Measurements from ENCODE around the gene GP1BA.

Gene GP1BA

GRCh38 chr17:4974115-4974670 is 42.1 kb downstream of the GP1BA start:
- H3K27me3 ChIP-seq (ENCODE audit: control insufficient read depth, insufficient read depth, low read length) = no peaks in the 10 kb centered on the region
- H3K4me1 ChIP-seq (ENCODE audit: control insufficient read depth, insufficient read depth, low read length) = peaks cover 2% of the 10 kb centered on the region
- no peak overlapping the region for H3K4me3 ChIP-seq (ENCODE audit: low read length)
- peaks cover 22% of the 10 kb centered on the region for H3K36me3 ChIP-seq (ENCODE audit: control insufficient read depth, insufficient read depth, low read length)
- no peak overlapping the region for H3K9ac ChIP-seq (ENCODE audit: low read length)
- no peaks in the 10 kb centered on the region for H3K9me3 ChIP-seq (ENCODE audit: control insufficient read depth, low read length)

- Histone ChIP-seq H3K9me3 (ENCODE audit: control insufficient read depth, low read length) (no peaks in the 10 kb centered on the region), H3K36me3 (ENCODE audit: control insufficient read depth, insufficient read depth, low read length) (peaks cover 33% of the 10 kb centered on the region), H3K4me3 (ENCODE audit: low read length) (no peak overlapping the region), H3K27me3 (ENCODE audit: control insufficient read depth, insufficient read depth, low read length) (no peaks in the 10 kb centered on the region), H3K9ac (ENCODE audit: low read length) (no peak overlapping the region), H3K4me1 (ENCODE audit: control insufficient read depth, insufficient read depth, low read length) (peaks cover 8% of the 10 kb centered on the region)
These were observed 46.6 kb downstream of the GP1BA start for GRCh38 chr17:4978726-4979125.

GRCh38 chr17:4980644-4981216 is 48.7 kb downstream of the GP1BA start:
- no peaks in the 10 kb centered on the region for H3K9me3 ChIP-seq (ENCODE audit: control insufficient read depth, low read length)
- no peak overlapping the region for H3K4me3 ChIP-seq (ENCODE audit: low read length)
- peaks cover 22% of the 10 kb centered on the region for H3K36me3 ChIP-seq (ENCODE audit: control insufficient read depth, insufficient read depth, low read length)
- no peak overlapping the region for H3K9ac ChIP-seq (ENCODE audit: low read length)
- no peaks in the 10 kb centered on the region for H3K27me3 ChIP-seq (ENCODE audit: control insufficient read depth, insufficient read depth, low read length)
- H3K4me1 ChIP-seq (ENCODE audit: control insufficient read depth, insufficient read depth, low read length) = peaks cover 8% of the 10 kb centered on the region

GRCh38 chr17:4982305-4982704 is 50.2 kb downstream of the GP1BA start:
- Histone ChIP-seq H3K9me3 (ENCODE audit: control insufficient read depth, low read length) (no peaks in the 10 kb centered on the region), H3K4me1 (ENCODE audit: control insufficient read depth, insufficient read depth, low read length) (peaks cover 20% of the 10 kb centered on the region), H3K4me3 (ENCODE audit: low read length) (no peak overlapping the region), H3K36me3 (ENCODE audit: control insufficient read depth, insufficient read depth, low read length) (peaks cover 22% of the 10 kb centered on the region), H3K9ac (ENCODE audit: low read length) (no peak overlapping the region), H3K27me3 (ENCODE audit: control insufficient read depth, insufficient read depth, low read length) (no peaks in the 10 kb centered on the region)
